ENCODE data around the gene PACS1.

- TF ChIP-seq CTCF (IDR thresholded peaks at IDR 0.05) (no peak), POLR2A (IDR thresholded peaks at IDR 0.05) (no peak)
Measured at GRCh38 chr11:66052664-66052982, 17.4 kb upstream of the PACS1 start.
